Parathyroid adenoma (tissue), 2 donors: ENCODE measurements around the gene PIP4P1.

Source experiments
- H2AFZ ChIP-seq: fragments of 300-600 bp; sonication (generic); one replicate; pipeline ENCODE4 v1.7.0; 2017; ENCODE audit warnings: antibody characterized with exemption, mild to moderate bottlenecking
- H3K27ac ChIP-seq: fragments of 300-600 bp; sonication (generic); one replicate; pipeline ENCODE4 v1.7.0; 2017
- H3K27me3 ChIP-seq: fragments of 300-600 bp; sonication (generic); one replicate; pipeline ENCODE4 v1.7.0; 2017; ENCODE audit warnings: low read length; ENCODE audit not compliant: control insufficient read depth, insufficient read depth
- H3K36me3 ChIP-seq: fragments of 300-600 bp; sonication (generic); one replicate; pipeline ENCODE4 v1.7.0; 2017; ENCODE audit warnings: low read length; ENCODE audit not compliant: control insufficient read depth, insufficient read depth
- H3K4me1 ChIP-seq: fragments of 300-600 bp; sonication (generic); one replicate; pipeline ENCODE4 v1.7.0; 2017; ENCODE audit warnings: control low read depth
- H3K4me2 ChIP-seq: fragments of 300-600 bp; sonication (generic); one replicate; pipeline ENCODE4 v1.7.0; 2017; ENCODE audit warnings: low read length
- H3K4me3 ChIP-seq: fragments of 300-600 bp; sonication (generic); one replicate; pipeline ENCODE4 v1.7.0; 2017; ENCODE audit warnings: low read depth, low read length
- H3K79me2 ChIP-seq: fragments of 300-600 bp; sonication (generic); one replicate; pipeline ENCODE4 v1.7.0; 2017; ENCODE audit warnings: control low read depth
- H3K9ac ChIP-seq: fragments of 300-600 bp; sonication (generic); one replicate; pipeline ENCODE4 v1.7.0; 2017; ENCODE audit warnings: mild to moderate bottlenecking
- H3K9me3 ChIP-seq: fragments of 300-600 bp; sonication (generic); one replicate; pipeline ENCODE4 v1.7.0; 2017; ENCODE audit warnings: low read length; ENCODE audit not compliant: control insufficient read depth
- CTCF ChIP-seq: fragments of 300-600 bp; sonication (generic); IDR thresholded peaks from one replicate; pipeline ENCODE4 v1.7.0; 2017; ENCODE audit warnings: antibody characterized with exemption, mild to moderate bottlenecking
- donor health status: primary hyperparathyroidism.

PIP4P1 gene

GRCh38 chr14:20424851-20425250 is 36.4 kb downstream of the PIP4P1 start:
- Histone ChIP-seq H2AFZ (no peak overlapping the region), H3K27ac (no peak overlapping the region)
- no peak for TF ChIP-seq CTCF

DNA sequence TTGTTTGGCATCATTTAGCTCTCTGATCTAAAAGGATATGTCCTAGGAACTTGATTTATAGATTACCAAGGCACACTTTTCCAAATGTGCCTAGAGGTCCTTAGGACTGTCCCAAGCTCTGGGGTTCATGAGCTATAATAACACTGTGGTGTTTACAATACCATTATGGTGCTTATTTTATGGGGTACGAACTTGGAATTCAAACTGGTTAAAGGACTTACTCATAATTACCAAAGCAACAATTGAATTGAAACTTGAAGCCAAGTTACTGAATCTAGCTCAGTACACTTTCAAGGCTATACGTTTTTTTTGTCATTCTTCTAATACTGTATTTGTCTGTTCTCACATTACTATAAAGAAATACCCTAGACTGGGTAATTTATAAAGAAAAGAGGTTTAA is 38.3 kb downstream of the PIP4P1 start:
- Histone ChIP-seq H3K9me3 (no peaks in the 10 kb centered on the region), H3K4me2 (no peak overlapping the region), H3K27me3 (no peaks in the 10 kb centered on the region), H3K9ac (no peak overlapping the region), H3K4me1 (peaks cover 13% of the 10 kb centered on the region), H3K27ac (no peak overlapping the region), H3K36me3 (no peaks in the 10 kb centered on the region), H3K4me3 (no peak overlapping the region), H3K79me2 (no peaks in the 10 kb centered on the region), H2AFZ (no peak overlapping the region)
- no peak for TF ChIP-seq CTCF

More at GRCh38 chr14:20424851-20425250, 36.4 kb downstream of the PIP4P1 start:
- H3K9me3 ChIP-seq = no peaks in the 10 kb centered on the region
- H3K4me3 ChIP-seq = no peak overlapping the region
- H3K79me2 ChIP-seq = no peaks in the 10 kb centered on the region
- no peaks in the 10 kb centered on the region for H3K36me3 ChIP-seq
- no peak overlapping the region for H3K9ac ChIP-seq
- H3K4me2 ChIP-seq = no peak overlapping the region
- H3K27me3 ChIP-seq = no peaks in the 10 kb centered on the region
- H3K4me1 ChIP-seq = no peaks in the 10 kb centered on the region

- H3K27ac ChIP-seq = no peak overlapping the region
- no peak overlapping the region for H2AFZ ChIP-seq
- H3K79me2 ChIP-seq = no peaks in the 10 kb centered on the region
- TF ChIP-seq CTCF = no peak
- H3K36me3 ChIP-seq = no peaks in the 10 kb centered on the region
- no peaks in the 10 kb centered on the region for H3K9me3 ChIP-seq
- H3K9ac ChIP-seq = no peak overlapping the region
- no peak overlapping the region for H3K4me2 ChIP-seq
- no peak overlapping the region for H3K4me3 ChIP-seq
- H3K27me3 ChIP-seq = no peaks in the 10 kb centered on the region
- peaks cover 19% of the 10 kb centered on the region for H3K4me1 ChIP-seq
Observed at GRCh38 chr14:20421267-20421666, 40.0 kb downstream of the PIP4P1 start.

GRCh38 chr14:20419419-20419818 is 41.8 kb downstream of the PIP4P1 start:
- no peak for TF ChIP-seq CTCF
- H3K4me1 ChIP-seq = peaks cover 19% of the 10 kb centered on the region
- no peak overlapping the region for H3K9ac ChIP-seq
- H3K4me3 ChIP-seq = no peak overlapping the region
- H3K36me3 ChIP-seq = no peaks in the 10 kb centered on the region
- no peaks in the 10 kb centered on the region for H3K79me2 ChIP-seq
- no peak overlapping the region for H3K27ac ChIP-seq
- H3K4me2 ChIP-seq = no peak overlapping the region
- H3K9me3 ChIP-seq = no peaks in the 10 kb centered on the region
- H3K27me3 ChIP-seq = no peaks in the 10 kb centered on the region
- H2AFZ ChIP-seq = no peak overlapping the region

DNA sequence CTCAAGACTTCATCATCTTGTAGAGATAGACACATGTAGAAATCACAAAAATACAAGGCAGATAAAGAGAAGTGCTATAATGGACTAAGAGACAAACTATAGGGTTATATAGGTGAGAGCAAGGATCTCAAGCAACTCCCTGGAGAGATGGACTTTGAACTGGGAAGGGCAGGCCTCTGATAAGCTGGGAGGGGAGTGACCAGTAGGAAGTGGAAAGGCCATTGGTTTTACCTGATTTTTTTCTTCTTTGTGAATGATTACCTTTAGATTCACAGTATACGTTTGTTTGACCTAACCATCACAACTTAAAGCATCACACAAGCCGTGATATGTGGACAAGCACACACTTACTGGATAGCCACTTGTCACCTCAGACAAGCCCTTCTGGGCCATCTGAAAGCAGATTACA is 42.7 kb downstream of the PIP4P1 start:
- H3K27ac ChIP-seq = peak overlapping the region; percentile 63
- peaks cover 25% of the 10 kb centered on the region for H3K4me1 ChIP-seq
- no peak overlapping the region for H3K9ac ChIP-seq
- no peaks in the 10 kb centered on the region for H3K79me2 ChIP-seq
- H3K4me2 ChIP-seq = no peak overlapping the region
- H3K4me3 ChIP-seq = no peak overlapping the region
- no peaks in the 10 kb centered on the region for H3K27me3 ChIP-seq
- H3K36me3 ChIP-seq = no peaks in the 10 kb centered on the region
- TF ChIP-seq CTCF = no peak
- no peaks in the 10 kb centered on the region for H3K9me3 ChIP-seq
- peak overlapping the region; percentile 65 for H2AFZ ChIP-seq
